Stomach (tissue), 4 donors: ENCODE measurements around the gene CPED1.

Source experiments
- CTCF ChIP-seq, 7 experiments: fragments of 450-650 bp in 4 of 7; fragments of 200-600 bp in 3 of 7; sonication (generic) in 3 of 7; IDR thresholded peaks; one replicate each; pipeline ENCODE4 v1.5.1; 2016 to 2019; ENCODE audit warnings: antibody characterized with exemption in 7 of 7, control low read depth in 2 of 7, mild to moderate bottlenecking in 1 of 7
- POLR2A ChIP-seq, 4 donors: fragments of 450-650 bp; IDR thresholded peaks; one replicate each; pipeline ENCODE4 v1.6.1; 2016; ENCODE audit warnings: antibody characterized with exemption in 4 of 4, control low read depth in 2 of 4, mild to moderate bottlenecking in 1 of 4, moderate library complexity in 1 of 4

- TF ChIP-seq CTCF (IDR thresholded peaks at IDR 0.05) (no peak), POLR2A (IDR thresholded peaks at IDR 0.05) (no peak)
Observed at GRCh38 chr7:121202125-121202524, 213.6 kb downstream of the CPED1 start.
